PC-9 (cell line): ENCODE results near the gene SFT2D3.

Source experiments
- EZH2 ChIP-seq: fragments of 200-600 bp; sonication (generic); IDR thresholded peaks from 2 replicates; pipeline ENCODE4 v1.8.0; 2017; ENCODE audit warnings: antibody characterized with exemption, low read depth
- TF ChIP-seq, protein P1 (sequence below): fragments of 200-600 bp; sonication (generic); conservative IDR thresholded peaks from 2 replicates; pipeline ENCODE4 v1.6.1; 2017; ENCODE audit warnings: mixed run types, antibody characterized with exemption, mild to moderate bottlenecking, moderate library complexity

DNA sequence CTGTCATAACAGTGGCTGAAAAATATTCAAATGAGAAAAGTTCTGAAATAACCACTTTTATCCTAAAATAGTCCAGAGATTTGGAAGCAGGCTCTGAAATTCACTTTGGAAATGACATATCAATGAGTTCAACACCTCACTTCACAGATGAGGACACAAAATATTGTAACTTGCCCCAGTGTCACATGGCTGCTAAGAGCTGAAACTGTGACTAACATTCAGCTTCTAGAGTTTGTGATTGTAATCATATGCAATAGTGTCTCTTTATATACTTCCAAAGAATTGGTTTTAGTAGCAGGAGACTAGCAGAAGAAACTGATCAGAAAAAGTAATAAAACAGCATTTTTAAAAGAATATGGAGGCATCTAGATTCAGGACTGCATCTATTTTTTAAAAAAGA lies 52.1 kb downstream of the SFT2D3 start:
- TF ChIP-seq, protein P1, sequence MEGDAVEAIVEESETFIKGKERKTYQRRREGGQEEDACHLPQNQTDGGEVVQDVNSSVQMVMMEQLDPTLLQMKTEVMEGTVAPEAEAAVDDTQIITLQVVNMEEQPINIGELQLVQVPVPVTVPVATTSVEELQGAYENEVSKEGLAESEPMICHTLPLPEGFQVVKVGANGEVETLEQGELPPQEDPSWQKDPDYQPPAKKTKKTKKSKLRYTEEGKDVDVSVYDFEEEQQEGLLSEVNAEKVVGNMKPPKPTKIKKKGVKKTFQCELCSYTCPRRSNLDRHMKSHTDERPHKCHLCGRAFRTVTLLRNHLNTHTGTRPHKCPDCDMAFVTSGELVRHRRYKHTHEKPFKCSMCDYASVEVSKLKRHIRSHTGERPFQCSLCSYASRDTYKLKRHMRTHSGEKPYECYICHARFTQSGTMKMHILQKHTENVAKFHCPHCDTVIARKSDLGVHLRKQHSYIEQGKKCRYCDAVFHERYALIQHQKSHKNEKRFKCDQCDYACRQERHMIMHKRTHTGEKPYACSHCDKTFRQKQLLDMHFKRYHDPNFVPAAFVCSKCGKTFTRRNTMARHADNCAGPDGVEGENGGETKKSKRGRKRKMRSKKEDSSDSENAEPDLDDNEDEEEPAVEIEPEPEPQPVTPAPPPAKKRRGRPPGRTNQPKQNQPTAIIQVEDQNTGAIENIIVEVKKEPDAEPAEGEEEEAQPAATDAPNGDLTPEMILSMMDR, result no peak
- TF ChIP-seq EZH2, result no peak
